Measurements from ENCODE around the gene TNS1.

DNA sequence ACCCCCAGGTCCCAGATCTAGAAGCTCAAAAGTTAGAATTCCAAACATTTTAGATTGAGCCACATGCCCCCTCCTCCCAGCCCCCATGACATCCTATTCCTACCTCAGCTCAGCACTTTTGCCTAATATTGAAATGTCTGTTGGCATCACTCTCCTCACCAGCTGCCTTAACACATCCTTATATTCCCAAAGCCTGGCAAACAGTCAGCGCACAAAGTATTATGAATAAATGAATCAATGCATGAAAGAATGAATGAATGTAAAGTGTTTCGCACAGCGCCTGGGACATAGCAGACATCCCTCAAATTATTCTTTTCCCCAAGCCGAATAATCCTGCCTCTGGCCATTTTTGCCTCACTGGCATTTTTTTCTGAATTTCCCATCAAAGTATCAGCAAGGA, 175.8 kb downstream of the TNS1 start:
- TF ChIP-seq, protein P1, sequence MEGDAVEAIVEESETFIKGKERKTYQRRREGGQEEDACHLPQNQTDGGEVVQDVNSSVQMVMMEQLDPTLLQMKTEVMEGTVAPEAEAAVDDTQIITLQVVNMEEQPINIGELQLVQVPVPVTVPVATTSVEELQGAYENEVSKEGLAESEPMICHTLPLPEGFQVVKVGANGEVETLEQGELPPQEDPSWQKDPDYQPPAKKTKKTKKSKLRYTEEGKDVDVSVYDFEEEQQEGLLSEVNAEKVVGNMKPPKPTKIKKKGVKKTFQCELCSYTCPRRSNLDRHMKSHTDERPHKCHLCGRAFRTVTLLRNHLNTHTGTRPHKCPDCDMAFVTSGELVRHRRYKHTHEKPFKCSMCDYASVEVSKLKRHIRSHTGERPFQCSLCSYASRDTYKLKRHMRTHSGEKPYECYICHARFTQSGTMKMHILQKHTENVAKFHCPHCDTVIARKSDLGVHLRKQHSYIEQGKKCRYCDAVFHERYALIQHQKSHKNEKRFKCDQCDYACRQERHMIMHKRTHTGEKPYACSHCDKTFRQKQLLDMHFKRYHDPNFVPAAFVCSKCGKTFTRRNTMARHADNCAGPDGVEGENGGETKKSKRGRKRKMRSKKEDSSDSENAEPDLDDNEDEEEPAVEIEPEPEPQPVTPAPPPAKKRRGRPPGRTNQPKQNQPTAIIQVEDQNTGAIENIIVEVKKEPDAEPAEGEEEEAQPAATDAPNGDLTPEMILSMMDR (IDR thresholded peaks at IDR 0.05): no peak
- TF ChIP-seq POLR2A (IDR thresholded peaks at IDR 0.05): no peak

Data from tibial nerve (tissue), 3 donors.